Choroid plexus epithelial cell (primary cell): Measurements from ENCODE around the gene RINT1.
A peak's percentile ranks its signal among the peaks of the same experiment; 100 is the strongest.
"Not testable (repeated sequence)": the region's sequence is repeated elsewhere in the genome, so short reads cannot be mapped to it uniquely, and the experiment has no call there.

Experiments
- DNase-seq: peaks from one replicate; pipeline ENCODE4 v3.0.0-alpha.2; 2010; ENCODE audit warnings: low read depth
- H3K4me3 ChIP-seq: 2 replicates; pipeline ENCODE4 v1.5.1; 2011; ENCODE audit warnings: low read depth, mild to moderate bottlenecking, control low read depth, low read length, moderate library complexity
- CTCF ChIP-seq: conservative IDR thresholded peaks from 2 replicates; pipeline ENCODE4 v1.5.1; 2011; ENCODE audit warnings: low read depth, mild to moderate bottlenecking, control low read depth, inconsistent platforms, low read length, moderate library complexity

Gene RINT1

GRCh38 chr7:105589356-105590077, 57.5 kb downstream of the RINT1 start:
- H3K4me3 ChIP-seq, result no peak overlapping the region
- DNase-seq, result peak; percentile 90
- peak; percentile 76 for TF ChIP-seq CTCF

GRCh38 chr7:105590793-105591192, 58.8 kb downstream of the RINT1 start:
- no peak overlapping the region for H3K4me3 ChIP-seq
- DNase-seq, result no peak
- no peak for TF ChIP-seq CTCF

DNA sequence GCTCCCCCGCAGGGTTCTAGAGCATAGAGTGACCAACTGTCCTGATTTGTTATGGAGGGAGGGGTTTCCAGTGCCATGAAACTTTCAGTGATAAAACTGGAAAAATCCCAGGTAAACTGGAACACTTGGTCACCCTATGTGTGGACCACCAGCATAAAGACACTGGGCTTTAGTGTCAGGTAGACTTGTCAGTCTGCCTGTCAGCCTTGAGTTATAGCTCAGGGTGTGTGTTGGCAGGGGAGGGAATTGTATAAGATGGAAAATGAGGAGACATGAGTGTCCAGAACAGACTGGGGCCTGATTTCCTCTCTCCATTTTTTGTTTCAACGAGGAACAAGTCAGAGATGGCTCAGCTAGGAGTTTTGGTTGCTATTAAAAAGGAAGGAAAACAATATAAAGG, 59.5 kb downstream of the RINT1 start:
- H3K4me3 ChIP-seq, result no peak overlapping the region
- no peak for TF ChIP-seq CTCF
- no peak for DNase-seq

DNA sequence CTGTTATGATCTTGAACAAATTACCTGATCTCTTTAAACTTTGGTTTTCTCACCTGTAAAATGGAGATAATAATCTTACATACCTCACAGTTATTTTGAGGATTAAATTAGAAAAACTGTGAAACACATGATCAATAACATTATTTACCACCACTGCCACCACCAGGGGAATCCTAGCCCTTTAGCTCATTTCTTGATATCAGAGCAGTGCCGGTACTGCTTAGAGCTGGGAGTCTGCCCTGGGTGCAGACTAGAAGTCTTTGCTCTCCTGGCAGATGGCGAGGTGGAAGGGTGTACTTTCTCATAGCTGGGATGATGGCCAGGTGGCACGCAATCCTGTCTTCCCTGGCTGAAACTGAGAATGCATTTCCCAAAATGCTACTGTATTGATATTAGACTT, 62.0 kb downstream of the RINT1 start:
- peak; percentile 28 for TF ChIP-seq CTCF
- no peak for DNase-seq
- H3K4me3 ChIP-seq, result no peak overlapping the region

- no peak for TF ChIP-seq CTCF
- no peak overlapping the region for H3K4me3 ChIP-seq
- no peak for DNase-seq
These were observed 64.9 kb downstream of the RINT1 start for GRCh38 chr7:105596866-105597265.

- not testable (repeated sequence) for H3K4me3 ChIP-seq, DNase-seq
These were observed 67.1 kb downstream of the RINT1 start for GRCh38 chr7:105599080-105599479.

- H3K4me3 ChIP-seq, result no peak overlapping the region
- no peak for DNase-seq
- TF ChIP-seq CTCF, result no peak
These were observed 67.5 kb downstream of the RINT1 start for GRCh38 chr7:105599551-105599950.
